ENCODE results near the gene KLK3.
"Not testable (repeated sequence)": the region's sequence is repeated elsewhere in the genome, so short reads cannot be mapped to it uniquely, and the experiment has no call there.

The KLK3 gene

GRCh38 chr19:50870417-50871089 is 15.8 kb downstream of the KLK3 start:
- no peak for DNase-seq

- DNase-seq = no peak
Observed at GRCh38 chr19:50873056-50873455, 18.3 kb downstream of the KLK3 start, which contains the start of gene KLK2. Gene KLK2 (plus strand): TSS chr19:50873439. CDS start chr19:50873474, 35 bp downstream.

DNA sequence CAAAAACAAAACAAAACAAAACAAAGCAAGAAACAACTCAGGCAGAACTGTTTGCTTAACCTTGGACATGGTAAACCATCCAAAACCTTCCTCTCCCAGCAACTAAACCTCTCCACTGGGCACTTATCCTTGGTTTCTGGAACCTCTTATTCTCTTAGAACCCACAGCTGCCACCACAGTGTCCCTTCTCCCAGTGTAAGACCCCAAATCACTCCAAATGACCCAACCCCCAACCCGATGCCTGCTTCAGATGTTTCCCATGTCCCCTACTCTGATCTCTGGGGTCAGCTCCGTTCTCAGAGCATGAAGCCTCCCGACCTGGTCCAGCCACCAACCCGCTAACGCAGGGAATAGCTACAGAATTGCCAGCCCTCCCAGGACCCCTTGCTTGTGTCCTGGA is 19.5 kb downstream of the KLK3 start:
- DNase-seq = no peak

DNA sequence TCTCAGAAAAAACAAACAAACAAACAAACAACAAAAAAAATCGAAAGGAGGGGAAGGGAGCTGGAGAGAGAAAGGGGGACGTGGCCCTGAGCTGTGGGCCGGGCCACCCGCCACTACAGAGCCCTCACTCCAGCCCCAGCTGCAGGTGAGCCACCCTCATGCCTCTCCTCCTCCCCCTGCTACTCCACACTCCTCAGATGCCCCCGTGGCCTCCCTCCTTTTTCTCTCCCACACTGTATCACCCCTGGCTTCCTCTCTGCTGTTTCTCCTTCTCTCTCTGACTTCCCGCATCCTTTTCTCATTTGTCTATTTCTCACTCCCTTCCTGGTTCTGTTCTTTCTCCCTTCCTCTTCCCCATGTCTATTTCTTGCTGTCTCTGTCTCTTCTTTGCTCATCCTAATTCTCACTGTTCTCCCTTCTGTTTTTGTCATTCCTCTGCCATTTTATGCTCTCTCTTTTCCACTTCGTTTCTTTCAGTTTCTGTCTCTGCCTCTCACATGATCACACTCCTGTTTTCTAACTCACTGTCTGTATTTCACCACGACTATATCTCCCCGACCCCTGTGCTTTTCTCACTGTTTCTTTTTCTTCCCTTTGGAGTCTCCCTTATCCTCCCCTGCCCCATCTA is 21.2 kb downstream of the KLK3 start:
- no peak for DNase-seq

DNA sequence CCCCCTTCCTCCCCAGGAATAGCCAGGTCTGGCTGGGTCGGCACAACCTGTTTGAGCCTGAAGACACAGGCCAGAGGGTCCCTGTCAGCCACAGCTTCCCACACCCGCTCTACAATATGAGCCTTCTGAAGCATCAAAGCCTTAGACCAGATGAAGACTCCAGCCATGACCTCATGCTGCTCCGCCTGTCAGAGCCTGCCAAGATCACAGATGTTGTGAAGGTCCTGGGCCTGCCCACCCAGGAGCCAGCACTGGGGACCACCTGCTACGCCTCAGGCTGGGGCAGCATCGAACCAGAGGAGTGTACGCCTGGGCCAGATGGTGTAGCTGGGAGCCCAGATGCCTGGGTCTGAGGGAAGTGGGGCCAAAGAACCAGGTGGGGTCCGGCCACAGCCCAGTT is 21.7 kb downstream of the KLK3 start:
- no peak for DNase-seq

DNA sequence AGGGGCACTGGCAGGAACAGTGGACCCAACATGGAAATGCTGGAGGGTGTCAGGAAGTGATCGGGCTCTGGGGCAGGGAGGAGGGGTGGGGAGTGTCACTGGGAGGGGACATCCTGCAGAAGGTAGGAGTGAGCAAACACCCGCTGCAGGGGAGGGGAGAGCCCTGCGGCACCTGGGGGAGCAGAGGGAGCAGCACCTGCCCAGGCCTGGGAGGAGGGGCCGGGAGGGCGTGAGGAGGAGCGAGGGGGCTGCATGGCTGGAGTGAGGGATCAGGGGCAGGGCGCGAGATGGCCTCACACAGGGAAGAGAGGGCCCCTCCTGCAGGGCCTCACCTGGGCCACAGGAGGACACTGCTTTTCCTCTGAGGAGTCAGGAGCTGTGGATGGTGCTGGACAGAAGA is 22.6 kb downstream of the KLK3 start:
- no peak for DNase-seq

DNA sequence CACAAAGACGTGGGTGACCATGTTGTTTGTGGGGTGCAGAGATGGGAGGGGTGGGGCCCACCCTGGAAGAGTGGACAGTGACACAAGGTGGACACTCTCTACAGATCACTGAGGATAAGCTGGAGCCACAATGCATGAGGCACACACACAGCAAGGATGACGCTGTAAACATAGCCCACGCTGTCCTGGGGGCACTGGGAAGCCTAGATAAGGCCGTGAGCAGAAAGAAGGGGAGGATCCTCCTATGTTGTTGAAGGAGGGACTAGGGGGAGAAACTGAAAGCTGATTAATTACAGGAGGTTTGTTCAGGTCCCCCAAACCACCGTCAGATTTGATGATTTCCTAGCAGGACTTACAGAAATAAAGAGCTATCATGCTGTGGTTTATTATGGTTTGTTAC is 24.1 kb downstream of the KLK3 start:
- DNase-seq = no peak

DNA sequence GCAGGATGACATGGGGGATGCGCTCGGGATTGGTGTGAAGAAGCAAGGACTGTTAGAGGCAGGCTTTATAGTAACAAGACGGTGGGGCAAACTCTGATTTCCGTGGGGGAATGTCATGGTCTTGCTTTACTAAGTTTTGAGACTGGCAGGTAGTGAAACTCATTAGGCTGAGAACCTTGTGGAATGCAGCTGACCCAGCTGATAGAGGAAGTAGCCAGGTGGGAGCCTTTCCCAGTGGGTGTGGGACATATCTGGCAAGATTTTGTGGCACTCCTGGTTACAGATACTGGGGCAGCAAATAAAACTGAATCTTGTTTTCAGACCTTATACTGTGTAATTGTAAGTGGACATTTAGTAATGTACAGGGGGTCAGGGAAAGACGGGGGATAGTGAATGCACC is 25.5 kb downstream of the KLK3 start:
- DNase-seq = no peak

- no peak for DNase-seq
Observed at GRCh38 chr19:50882188-50882587, 27.5 kb downstream of the KLK3 start.

DNA sequence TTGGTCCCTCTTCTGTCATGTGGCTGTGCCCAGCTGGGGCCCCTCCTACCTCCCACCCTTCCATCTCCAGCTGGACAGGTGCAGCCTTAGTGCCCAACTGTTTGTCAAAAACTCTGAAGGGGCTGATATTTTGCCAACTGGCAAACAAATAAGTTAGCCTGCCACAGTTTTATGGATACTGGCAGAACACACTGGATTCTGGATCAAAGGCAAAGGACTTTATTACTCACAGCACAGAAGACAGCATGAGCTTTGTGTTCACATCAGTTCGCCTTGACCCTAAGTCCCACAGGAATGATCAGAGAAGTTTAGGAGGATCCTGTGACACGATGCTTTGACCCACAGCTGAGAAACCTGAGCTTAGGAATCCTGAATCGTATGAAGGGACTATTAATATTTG is 34.9 kb downstream of the KLK3 start:
- no peak for DNase-seq

DNA sequence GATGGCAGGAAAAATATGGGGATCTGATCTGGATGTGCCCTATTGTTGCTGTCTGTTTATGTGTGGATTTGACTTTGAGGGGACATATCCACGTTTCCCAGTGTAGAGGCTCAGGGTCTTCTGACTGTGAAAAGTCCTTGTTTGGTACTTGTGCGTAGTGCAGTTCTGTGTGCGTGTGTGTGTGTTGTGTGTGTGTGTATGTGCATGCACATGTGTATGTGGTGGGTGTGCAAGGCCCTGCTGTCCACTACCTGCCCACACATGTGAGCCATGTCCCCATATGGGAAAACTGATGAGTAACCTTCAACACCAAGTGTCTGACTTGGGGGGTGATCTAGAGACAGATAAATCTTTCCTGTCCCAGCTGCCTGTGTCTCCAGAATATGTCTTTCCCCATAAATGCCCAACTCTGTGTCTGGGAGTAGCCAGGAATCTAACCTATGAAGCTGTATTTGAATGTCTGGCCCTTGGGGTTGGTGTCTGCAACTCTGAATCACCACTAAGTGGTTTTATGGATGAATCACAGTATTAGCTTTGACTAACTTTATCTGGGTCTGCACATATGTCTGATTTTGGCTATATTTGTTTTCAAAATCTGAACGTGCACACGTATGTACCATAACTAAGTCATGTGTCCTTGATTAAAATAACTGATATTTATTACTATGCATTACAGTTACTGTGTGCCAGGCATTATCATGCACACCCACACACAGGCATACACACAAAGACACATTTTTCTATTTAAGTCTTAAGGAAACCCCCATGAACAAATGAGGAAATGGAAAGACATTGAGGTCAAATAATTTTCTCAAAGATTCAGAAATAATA is 35.9 kb downstream of the KLK3 start:
- DNase-seq = no peak

DNA sequence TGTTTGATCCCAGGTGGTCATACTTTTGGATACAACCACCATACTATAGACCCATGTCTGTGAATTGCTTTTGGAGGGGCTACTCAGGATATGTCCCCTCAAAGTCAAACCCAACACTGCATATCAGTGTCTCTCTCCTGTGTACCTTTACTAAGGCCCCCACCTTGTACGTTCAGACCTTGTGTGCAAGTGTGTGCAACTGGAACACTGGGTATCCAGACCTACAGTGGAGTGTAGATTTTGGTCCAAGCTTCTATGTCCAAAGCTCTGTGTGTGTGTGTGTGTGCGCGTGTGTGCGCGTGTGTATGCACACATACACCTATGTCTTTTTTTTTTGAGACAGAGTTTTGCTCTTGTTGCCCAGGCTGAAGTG is 36.5 kb downstream of the KLK3 start:
- no peak for DNase-seq

DNA sequence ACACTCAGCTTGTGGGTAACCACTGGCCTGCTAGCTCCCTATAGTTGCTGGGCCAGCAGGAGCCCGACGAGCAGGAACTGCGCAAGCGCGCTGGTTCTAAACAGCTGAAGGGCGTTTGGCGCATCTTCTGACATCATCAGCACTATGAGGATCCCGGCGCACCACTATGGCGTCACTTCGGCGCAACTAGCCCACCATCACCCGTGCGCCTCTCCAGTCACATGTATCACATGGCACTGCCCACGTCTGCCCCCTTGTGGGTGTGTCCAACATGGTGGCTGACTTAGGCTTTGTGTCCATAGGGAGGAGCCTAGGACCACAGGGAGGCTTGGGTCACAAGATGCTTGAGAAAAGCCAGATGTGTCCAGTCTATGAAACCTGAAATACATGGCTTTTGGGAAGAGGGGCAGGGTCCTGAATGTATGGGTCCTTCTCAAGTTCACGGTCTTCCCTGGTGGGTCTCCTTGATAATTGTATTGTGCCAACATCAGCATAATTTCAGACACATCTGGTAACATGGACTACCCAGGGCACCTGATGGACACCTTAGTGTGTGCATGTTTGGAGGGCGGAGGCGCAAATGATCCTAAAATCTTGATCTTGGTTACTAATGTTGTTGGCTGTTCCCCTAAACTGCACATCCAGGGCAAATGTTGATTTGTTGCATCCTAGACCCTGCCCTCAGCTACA is 38.5 kb downstream of the KLK3 start:
- DNase-seq = no peak

DNA sequence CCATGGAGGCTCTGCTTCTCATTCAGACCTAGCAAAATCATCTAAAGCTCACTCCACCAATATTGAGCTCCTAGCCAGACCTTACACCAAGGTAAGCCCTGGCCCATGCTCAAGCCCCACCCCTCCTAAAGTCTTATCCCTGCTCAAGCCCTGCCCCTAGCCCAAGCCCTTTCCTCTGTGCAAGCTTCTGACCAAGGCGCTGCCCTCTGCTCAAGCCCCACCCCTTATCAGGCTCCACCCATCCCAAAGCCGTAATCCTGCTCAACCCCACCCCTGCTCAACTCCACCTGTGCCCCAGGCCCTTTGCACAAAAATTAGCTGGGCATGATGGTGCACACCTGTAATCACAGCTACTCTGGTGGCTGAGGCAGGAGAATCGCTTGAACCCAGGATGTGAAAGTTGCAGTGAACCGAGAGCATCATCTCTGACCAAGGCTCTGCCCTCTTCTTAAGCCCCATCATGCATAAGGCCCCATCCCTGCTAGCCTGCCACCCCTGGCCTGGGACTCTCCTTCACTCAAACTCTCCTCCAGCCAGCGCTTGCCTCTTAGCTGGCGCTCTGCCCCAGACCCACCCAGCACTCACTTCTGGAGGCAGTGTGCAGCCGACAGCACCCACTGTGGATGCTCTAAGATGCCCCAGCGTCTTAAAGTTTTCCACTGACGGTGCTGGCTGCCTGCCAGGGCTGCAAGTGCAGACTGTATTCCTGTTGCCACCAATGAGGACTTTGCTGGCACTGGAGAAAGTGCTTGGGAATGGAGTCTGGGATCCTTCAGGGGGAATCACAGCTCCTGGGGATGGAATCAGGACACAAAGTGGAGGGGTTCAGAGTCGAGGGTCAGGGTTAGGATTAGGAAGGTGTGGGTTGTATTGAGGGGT is 40.0 kb downstream of the KLK3 start:
- no peak for DNase-seq

DNA sequence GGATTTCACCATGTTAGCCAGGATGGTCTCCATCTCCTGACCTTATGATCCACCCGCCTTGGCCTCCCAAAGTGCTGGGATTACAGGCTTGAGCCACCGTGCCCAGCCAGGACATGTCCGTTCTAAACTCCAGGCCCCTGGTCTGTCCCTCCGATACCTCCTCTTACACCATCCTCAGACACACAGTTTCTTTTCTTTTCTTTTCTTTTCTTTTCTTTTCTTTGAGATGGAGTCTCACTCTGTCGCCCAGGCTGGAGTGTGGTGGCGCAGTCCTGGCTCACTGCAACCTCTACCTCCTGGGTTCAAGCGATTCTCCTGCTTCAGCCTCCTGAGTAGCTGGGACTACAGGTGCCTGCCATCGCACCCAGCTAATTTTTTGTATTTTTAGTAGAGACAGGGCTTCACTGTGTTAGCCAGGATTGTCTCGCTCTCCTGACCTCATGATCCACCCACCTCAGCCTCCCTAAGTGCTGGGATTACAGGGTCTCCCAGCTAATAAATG is 41.4 kb downstream of the KLK3 start:
- not testable (repeated sequence) for DNase-seq

DNA sequence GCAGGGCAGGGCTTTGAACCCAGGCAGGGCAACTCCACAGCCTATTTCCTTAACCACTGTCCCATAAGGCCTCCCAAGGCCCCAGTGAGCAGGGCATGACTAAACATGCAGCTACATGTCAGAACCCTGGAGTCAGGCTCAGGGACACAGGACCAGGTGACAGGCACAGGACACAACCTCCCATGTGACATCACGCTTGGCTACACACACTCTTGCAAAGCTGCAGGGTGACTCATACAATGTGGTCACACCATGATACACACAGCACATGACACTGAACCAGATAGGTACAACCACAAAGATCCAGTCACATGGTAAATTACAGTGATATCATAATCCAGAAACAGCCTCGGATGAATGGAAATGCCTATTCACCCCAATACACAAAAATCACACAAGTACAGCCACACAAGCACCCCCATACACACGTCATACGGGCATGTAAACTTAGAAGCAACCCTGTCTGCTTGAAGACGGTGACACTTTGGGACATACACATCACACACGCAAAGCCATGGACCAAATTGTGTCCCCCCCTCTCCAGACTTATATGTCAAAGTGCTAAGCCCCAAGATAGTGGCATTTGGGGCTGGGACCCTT is 42.0 kb downstream of the KLK3 start:
- no peak for DNase-seq

GRCh38 chr19:50897191-50897607 is 42.5 kb downstream of the KLK3 start:
- DNase-seq = no peak

GRCh38 chr19:50897612-50898011 is 42.9 kb downstream of the KLK3 start:
- no peak for DNase-seq

GRCh38 chr19:50898018-50898417 is 43.3 kb downstream of the KLK3 start:
- DNase-seq = no peak

DNA sequence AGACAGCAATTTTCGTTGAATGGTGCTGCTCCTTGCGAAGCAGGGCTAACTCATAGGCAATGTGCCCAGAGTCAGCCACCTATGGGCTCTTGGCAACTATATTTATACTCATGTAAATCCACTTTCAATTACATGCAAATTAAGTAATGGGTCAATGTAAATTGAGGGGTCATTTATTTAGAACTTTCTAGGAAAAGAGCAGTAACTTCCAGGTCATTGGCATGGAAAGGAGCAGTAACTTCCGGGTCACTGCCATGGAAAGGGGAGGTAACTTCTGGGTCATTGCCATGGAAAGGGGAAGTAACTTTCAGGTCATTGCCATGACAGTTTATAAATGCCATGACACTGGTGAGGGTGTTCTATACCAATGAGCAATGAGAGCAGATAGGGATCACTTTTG is 44.9 kb downstream of the KLK3 start:
- no peak for DNase-seq

- DNase-seq = no peak
Observed at GRCh38 chr19:50902640-50903039, 47.9 kb downstream of the KLK3 start.

DNA sequence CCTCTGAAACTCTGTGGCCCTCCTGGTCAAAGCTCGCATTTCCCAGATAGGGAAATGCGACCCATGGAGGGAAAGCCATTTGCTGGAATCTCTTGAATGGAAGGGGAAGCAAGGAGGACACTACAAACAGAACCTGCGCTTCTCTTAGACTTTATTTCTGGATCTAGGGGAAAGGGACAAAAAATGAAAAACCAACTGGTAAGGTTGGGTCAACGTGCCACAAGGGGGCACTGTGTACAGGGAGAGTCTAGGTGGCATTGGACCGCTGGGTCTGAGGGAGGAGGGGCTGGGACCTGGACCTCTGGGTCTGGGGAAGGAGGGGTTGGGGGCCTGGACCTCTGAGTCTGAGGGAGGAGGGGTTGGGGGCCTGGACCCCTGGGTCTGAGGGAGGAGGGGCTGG is 51.5 kb downstream of the KLK3 start:
- no peak for DNase-seq
